GM23338 (cell line): ENCODE measurements around the gene LCN10. TPM values are rescaled to one million over a fixed set of nuclear protein-coding genes. Genes with fewer than 3 reads are reported as not detected.
"Not testable (repeated sequence)": the region's sequence is repeated elsewhere in the genome, so short reads cannot be mapped to it uniquely, and the experiment has no call there.

Experiments
- ATAC-seq: fragments of 200-7000 bp; cut with Tn5 transposase; 3 replicates; pipeline ENCODE4 v1.9.1; 2020
- DNase-seq: peaks from one replicate; pipeline ENCODE4 v3.0.0-alpha.2; 2015; ENCODE audit warnings: low spot score
- H2AFZ ChIP-seq: fragments of 200-600 bp; sonication (generic); 2 replicates; pipeline ENCODE4 v1.8.0; 2016; ENCODE audit warnings: antibody characterized with exemption, mild to moderate bottlenecking, moderate library complexity
- H3F3A ChIP-seq: fragments of 200-600 bp; sonication (generic); replicated peaks from 2 replicates; pipeline ENCODE4 v1.8.0; 2017; ENCODE audit warnings: antibody characterized with exemption, mixed run types, low read depth
- H3K27ac ChIP-seq: fragments of 200-600 bp; sonication (generic); 2 replicates; pipeline ENCODE4 v1.6.1; 2016; ENCODE audit warnings: low read depth
- H3K27me3 ChIP-seq: fragments of 200-600 bp; sonication (generic); 2 replicates; pipeline ENCODE4 v1.8.0; 2016; ENCODE audit warnings: mild to moderate bottlenecking, mixed run types, moderate library complexity; ENCODE audit not compliant: insufficient read depth
- H3K36me3 ChIP-seq: fragments of 200-600 bp; sonication (generic); 2 replicates; pipeline ENCODE4 v1.8.0; 2016; ENCODE audit warnings: mild to moderate bottlenecking; ENCODE audit not compliant: insufficient read depth
- H3K4me1 ChIP-seq: fragments of 200-600 bp; sonication (generic); 2 replicates; pipeline ENCODE4 v1.8.0; 2016; ENCODE audit warnings: mild to moderate bottlenecking, moderate library complexity; ENCODE audit not compliant: insufficient read depth
- H3K4me2 ChIP-seq: fragments of 200-600 bp; sonication (generic); 2 replicates; pipeline ENCODE4 v1.7.1; 2017; ENCODE audit warnings: mixed run types
- H3K4me3 ChIP-seq: fragments of 200-600 bp; sonication (generic); 2 replicates; pipeline ENCODE4 v1.6.1; 2016; ENCODE audit warnings: mixed run types
- H3K79me2 ChIP-seq: fragments of 200-600 bp; sonication (generic); replicated peaks from 2 replicates; pipeline ENCODE4 v1.8.0; 2017; ENCODE audit warnings: mild to moderate bottlenecking; ENCODE audit not compliant: insufficient read depth
- H3K9me2 ChIP-seq: fragments of 200-600 bp; sonication (generic); 2 replicates; pipeline ENCODE4 v1.8.0; 2017; ENCODE audit not compliant: insufficient read depth
- H4K20me1 ChIP-seq: fragments of 200-600 bp; sonication (generic); replicated peaks from 2 replicates; pipeline ENCODE4 v1.8.0; 2017; ENCODE audit warnings: mild to moderate bottlenecking; ENCODE audit not compliant: insufficient read depth
- H3K27ac Mint-ChIP-seq: 2 replicates; pipeline ENCODE4 v1.8.0; 2020; ENCODE audit warnings: inconsistent platforms, mild to moderate bottlenecking, moderate library complexity, mixed read lengths
- H3K27me3 Mint-ChIP-seq: 3 replicates; pipeline ENCODE4 v1.8.0; 2022; ENCODE audit warnings: low read depth, mild to moderate bottlenecking, moderate library complexity, mixed read lengths, inconsistent platforms; ENCODE audit not compliant: insufficient read depth, poor library complexity
- H3K36me3 Mint-ChIP-seq: 3 replicates; pipeline ENCODE4 v1.8.0; 2021; ENCODE audit warnings: low read depth, mild to moderate bottlenecking, inconsistent platforms, moderate library complexity, mixed read lengths
- H3K4me1 Mint-ChIP-seq: 3 replicates; pipeline ENCODE4 v1.8.0; 2020; ENCODE audit warnings: mild to moderate bottlenecking, inconsistent platforms, mixed read lengths
- H3K4me3 Mint-ChIP-seq: 3 replicates; pipeline ENCODE4 v1.8.0; 2021; ENCODE audit warnings: moderate library complexity, mild to moderate bottlenecking, inconsistent platforms, mixed read lengths
- H3K9me3 Mint-ChIP-seq: 3 replicates; pipeline ENCODE4 v1.8.0; 2020; ENCODE audit warnings: moderate library complexity, mild to moderate bottlenecking, inconsistent platforms, mixed read lengths
- CREB1 ChIP-seq: fragments of 250-450 bp; sonication (Bioruptor Pico); IDR thresholded peaks from 2 replicates; pipeline ENCODE4 v1.5.0; 2020; ENCODE audit warnings: low read depth, mild to moderate bottlenecking, moderate library complexity
- EZH2 ChIP-seq: fragments of 200-600 bp; sonication (generic); IDR thresholded peaks from one replicate; pipeline ENCODE4 v1.8.0; 2017; ENCODE audit warnings: antibody characterized with exemption, mild to moderate bottlenecking, low read depth; ENCODE audit not compliant: unreplicated experiment
- EZH2phosphoT487 ChIP-seq: fragments of 200-600 bp; sonication (generic); IDR thresholded peaks from one replicate; pipeline ENCODE4 v1.8.1; 2018; ENCODE audit warnings: antibody characterized with exemption; ENCODE audit not compliant: unreplicated experiment
- JUNB ChIP-seq: IDR thresholded peaks from one replicate; pipeline ENCODE4 v1.6.1; 2016; ENCODE audit warnings: antibody characterized with exemption; ENCODE audit not compliant: unreplicated experiment
- NANOG ChIP-seq: IDR thresholded peaks from 2 replicates; pipeline ENCODE4 v1.6.1; 2016; ENCODE audit warnings: antibody characterized with exemption, borderline replicate concordance
- POLR2AphosphoS5 ChIP-seq: IDR thresholded peaks from 2 replicates; pipeline ENCODE4 v1.6.1; 2016; ENCODE audit warnings: antibody characterized with exemption, low read depth
- STAT1 ChIP-seq: IDR thresholded peaks from one replicate; pipeline ENCODE4 v1.6.1; 2016; ENCODE audit warnings: antibody characterized with exemption; ENCODE audit not compliant: unreplicated experiment
- ZNF114 ChIP-seq: fragments of 250-450 bp; sonication (Bioruptor Pico); IDR thresholded peaks from 2 replicates; pipeline ENCODE4 v1.5.0; 2020; ENCODE audit warnings: mild to moderate bottlenecking, moderate library complexity
- ZNF331 ChIP-seq: fragments of 250-450 bp; sonication (Bioruptor Pico); IDR thresholded peaks from 2 replicates; pipeline ENCODE4 v1.5.0; 2020; ENCODE audit warnings: low read depth, mild to moderate bottlenecking, moderate library complexity
- polyA plus RNA-seq: library from polyadenylated mRNA; unstranded; fragments of >200 nt; fragmentation: Nextera tagmentation; extraction: Ambion mirVana; gene quantifications from 2 replicates; pipeline ENCODE4 v1.2.1, GENCODE V29; 2016
- total RNA-seq: library from RNA; depleted of rRNA; stranded (reverse); fragments of >200 nt; shearing (Covaris generic); gene quantifications from 2 replicates; pipeline ENCODE4 v1.2.3, GENCODE V29; 2014
- TF ChIP-seq, protein P1 (sequence below): IDR thresholded peaks from one replicate; pipeline ENCODE4 v1.6.1; 2018; ENCODE audit warnings: antibody characterized with exemption; ENCODE audit not compliant: unreplicated experiment
- TF ChIP-seq, protein P2 (sequence below), 2 experiments: fragments of 200-600 bp in 1 of 2; sonication (generic) in 1 of 2; conservative IDR thresholded peaks; 2 replicates each; pipeline versions ENCODE4 v1.5.1 to v1.6.1; 2016 to 2017; ENCODE audit warnings: antibody characterized with exemption in 2 of 2, low read depth in 2 of 2, mild to moderate bottlenecking in 2 of 2, moderate library complexity in 1 of 2

LCN10 gene
- total and polyA plus RNA-seq, 2 experiments from 2014 or later, result 0.45 to 0.74 TPM

DNA sequence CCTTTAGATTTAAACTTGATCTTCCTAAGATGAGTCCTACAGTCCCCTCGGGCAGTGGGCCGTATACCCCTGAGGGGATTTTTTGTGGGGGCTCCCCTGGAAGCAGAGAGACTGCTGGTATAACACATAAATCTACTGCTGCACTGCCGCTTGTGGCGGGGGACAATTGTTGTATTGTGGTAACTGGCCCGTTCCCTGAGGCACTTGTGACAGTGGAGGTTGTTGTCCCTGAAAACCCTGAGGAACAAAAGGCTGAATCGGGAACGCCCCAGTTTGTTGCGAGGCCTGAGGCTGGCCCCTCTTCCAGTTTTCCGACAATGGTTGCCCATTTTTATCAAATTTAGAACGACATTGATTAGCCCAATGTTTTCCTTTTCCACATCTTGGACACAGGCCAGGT, 43.7 kb upstream of the LCN10 start (continued):
- TF ChIP-seq, protein P1, sequence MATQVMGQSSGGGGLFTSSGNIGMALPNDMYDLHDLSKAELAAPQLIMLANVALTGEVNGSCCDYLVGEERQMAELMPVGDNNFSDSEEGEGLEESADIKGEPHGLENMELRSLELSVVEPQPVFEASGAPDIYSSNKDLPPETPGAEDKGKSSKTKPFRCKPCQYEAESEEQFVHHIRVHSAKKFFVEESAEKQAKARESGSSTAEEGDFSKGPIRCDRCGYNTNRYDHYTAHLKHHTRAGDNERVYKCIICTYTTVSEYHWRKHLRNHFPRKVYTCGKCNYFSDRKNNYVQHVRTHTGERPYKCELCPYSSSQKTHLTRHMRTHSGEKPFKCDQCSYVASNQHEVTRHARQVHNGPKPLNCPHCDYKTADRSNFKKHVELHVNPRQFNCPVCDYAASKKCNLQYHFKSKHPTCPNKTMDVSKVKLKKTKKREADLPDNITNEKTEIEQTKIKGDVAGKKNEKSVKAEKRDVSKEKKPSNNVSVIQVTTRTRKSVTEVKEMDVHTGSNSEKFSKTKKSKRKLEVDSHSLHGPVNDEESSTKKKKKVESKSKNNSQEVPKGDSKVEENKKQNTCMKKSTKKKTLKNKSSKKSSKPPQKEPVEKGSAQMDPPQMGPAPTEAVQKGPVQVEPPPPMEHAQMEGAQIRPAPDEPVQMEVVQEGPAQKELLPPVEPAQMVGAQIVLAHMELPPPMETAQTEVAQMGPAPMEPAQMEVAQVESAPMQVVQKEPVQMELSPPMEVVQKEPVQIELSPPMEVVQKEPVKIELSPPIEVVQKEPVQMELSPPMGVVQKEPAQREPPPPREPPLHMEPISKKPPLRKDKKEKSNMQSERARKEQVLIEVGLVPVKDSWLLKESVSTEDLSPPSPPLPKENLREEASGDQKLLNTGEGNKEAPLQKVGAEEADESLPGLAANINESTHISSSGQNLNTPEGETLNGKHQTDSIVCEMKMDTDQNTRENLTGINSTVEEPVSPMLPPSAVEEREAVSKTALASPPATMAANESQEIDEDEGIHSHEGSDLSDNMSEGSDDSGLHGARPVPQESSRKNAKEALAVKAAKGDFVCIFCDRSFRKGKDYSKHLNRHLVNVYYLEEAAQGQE, result no peak
- TF ChIP-seq, protein P2, sequence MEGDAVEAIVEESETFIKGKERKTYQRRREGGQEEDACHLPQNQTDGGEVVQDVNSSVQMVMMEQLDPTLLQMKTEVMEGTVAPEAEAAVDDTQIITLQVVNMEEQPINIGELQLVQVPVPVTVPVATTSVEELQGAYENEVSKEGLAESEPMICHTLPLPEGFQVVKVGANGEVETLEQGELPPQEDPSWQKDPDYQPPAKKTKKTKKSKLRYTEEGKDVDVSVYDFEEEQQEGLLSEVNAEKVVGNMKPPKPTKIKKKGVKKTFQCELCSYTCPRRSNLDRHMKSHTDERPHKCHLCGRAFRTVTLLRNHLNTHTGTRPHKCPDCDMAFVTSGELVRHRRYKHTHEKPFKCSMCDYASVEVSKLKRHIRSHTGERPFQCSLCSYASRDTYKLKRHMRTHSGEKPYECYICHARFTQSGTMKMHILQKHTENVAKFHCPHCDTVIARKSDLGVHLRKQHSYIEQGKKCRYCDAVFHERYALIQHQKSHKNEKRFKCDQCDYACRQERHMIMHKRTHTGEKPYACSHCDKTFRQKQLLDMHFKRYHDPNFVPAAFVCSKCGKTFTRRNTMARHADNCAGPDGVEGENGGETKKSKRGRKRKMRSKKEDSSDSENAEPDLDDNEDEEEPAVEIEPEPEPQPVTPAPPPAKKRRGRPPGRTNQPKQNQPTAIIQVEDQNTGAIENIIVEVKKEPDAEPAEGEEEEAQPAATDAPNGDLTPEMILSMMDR (conservative IDR thresholded peaks at IDR 0.05; ENCODE audit: low read depth in 2 of 2), result no peak
- TF ChIP-seq EZH2phosphoT487, result no peak
- no peak for TF ChIP-seq STAT1
- no peak for TF ChIP-seq NANOG
- TF ChIP-seq ZNF114 (CRISPR knock-in tag), result no peak
- TF ChIP-seq ZNF331 (CRISPR knock-in tag), result no peak
- no peak for TF ChIP-seq EZH2
- no peak for TF ChIP-seq CREB1 (CRISPR knock-in tag)
- TF ChIP-seq JUNB, result no peak
- TF ChIP-seq POLR2AphosphoS5, result no peak

- not testable (repeated sequence) for H2AFZ ChIP-seq, H3K27me3 ChIP-seq, H3K9me2 ChIP-seq, H3K9me3 Mint-ChIP-seq, H3F3A ChIP-seq, H3K27me3 Mint-ChIP-seq, H3K4me1 Mint-ChIP-seq, H3K27ac Mint-ChIP-seq, H3K4me3 Mint-ChIP-seq, DNase-seq, H3K27ac ChIP-seq, H3K4me1 ChIP-seq, H3K36me3 Mint-ChIP-seq, H3K79me2 ChIP-seq, H3K36me3 ChIP-seq, H4K20me1 ChIP-seq, H3K4me2 ChIP-seq, ATAC-seq, H3K4me3 ChIP-seq
These were observed 43.0 kb upstream of the LCN10 start for GRCh38 chr9:136785565-136786355.
